K562 (cell line): ENCODE measurements around the gene GMEB2. TPM values are rescaled to one million over a fixed set of nuclear protein-coding genes. Genes with fewer than 3 reads are reported as not detected.
"Not testable (repeated sequence)": the region's sequence is repeated elsewhere in the genome, so short reads cannot be mapped to it uniquely, and the experiment has no call there.

Experiments used
- ATAC-seq: fragments of 200-7000 bp; cut with Tn5 transposase; 3 replicates; pipeline ENCODE4 v1.9.1; 2020; ENCODE audit warnings: moderate library complexity
- BruUV-seq: library from RNA; stranded (reverse); fragments of 400-500 nt; replicated peaks from 2 replicates; lab custom pipeline; 2021; lab: Mats Ljungman, UMichigan
- CTCF ChIA-PET: fragments of 300-600 bp; formaldehyde crosslinking; extraction: SDS; loops from one replicate; lab custom pipeline; 2021; ENCODE audit warnings: low intra/inter-chr PET ratio; lab: Yijun Ruan, JAX
- POLR2A ChIA-PET: fragments of 300-600, 350-650 bp; sonication (Branson Sonifier 250); formaldehyde crosslinking; extraction: SDS; loops from one replicate; lab custom pipeline; 2021; ENCODE audit warnings: antibody characterized with exemption, inconsistent platforms; lab: Yijun Ruan, JAX
- DNase-seq, 4 experiments: peaks; one replicate each; pipeline versions ENCODE4 v3.0.0 to v3.0.0-alpha.2; 2011 to 2018; ENCODE audit warnings: low spot score in 3 of 4, mixed read lengths in 3 of 4; ENCODE audit errors: extremely low read depth in 1 of 4
- FAIRE-seq: peaks from 2 replicates; lab custom pipeline; 2011; peaks lifted over from hg19 to GRCh38; lab: Jason Lieb, UNC
- H2AFZ ChIP-seq: 2 replicates; pipeline ENCODE4 v1.6.0; 2011; ENCODE audit warnings: low read depth, low read length, control low read depth, inconsistent platforms
- H3K27ac ChIP-seq: fragments of 200-600 bp; 3 replicates; pipeline ENCODE4 v1.8.0; 2011; ENCODE audit warnings: low read depth, mild to moderate bottlenecking, control low read depth, inconsistent platforms, low read length, moderate library complexity, mixed read lengths; ENCODE audit errors: extremely low read depth
- H3K27me3 ChIP-seq, 2 experiments: fragments of 300-600 bp in 1 of 2; 2 replicates in 1 of 2; 3 replicates in 1 of 2; pipeline versions ENCODE4 v1.6.0 to v1.8.0; 2011; ENCODE audit warnings: inconsistent platforms in 2 of 2, low read length in 2 of 2, mild to moderate bottlenecking in 1 of 2, mixed read lengths in 1 of 2, moderate library complexity in 1 of 2; ENCODE audit not compliant: control insufficient read depth in 2 of 2, insufficient read depth in 2 of 2
- H3K36me3 ChIP-seq: fragments of 300-600 bp; 3 replicates; pipeline ENCODE4 v1.8.0; 2011; ENCODE audit warnings: mild to moderate bottlenecking, low read length, inconsistent platforms; ENCODE audit not compliant: control insufficient read depth, insufficient read depth
- H3K4me1 ChIP-seq, 2 experiments: fragments of 200-600 bp in 1 of 2; replicated peaks in 1 of 2; 2 replicates in 1 of 2; 3 replicates in 1 of 2; pipeline versions ENCODE4 v1.5.1 to v1.8.0; 2011; ENCODE audit warnings: inconsistent platforms in 2 of 2, low read length in 2 of 2, mild to moderate bottlenecking in 1 of 2, mixed read lengths in 1 of 2, moderate library complexity in 1 of 2; ENCODE audit not compliant: control insufficient read depth in 2 of 2, insufficient read depth in 2 of 2
- H3K4me2 ChIP-seq: 2 replicates; pipeline ENCODE4 v1.6.1; 2011; ENCODE audit warnings: low read length, control low read depth, inconsistent platforms, mixed read lengths; ENCODE audit not compliant: insufficient read depth
- H3K4me3 ChIP-seq: fragments of 200-600 bp; sonication (generic), shearing (Covaris generic); 2 replicates; pipeline ENCODE4 v1.5.1; 2016; ENCODE audit warnings: control low read depth, inconsistent platforms
- H3K79me2 ChIP-seq: fragments of 200-600 bp; 3 replicates; pipeline ENCODE4 v1.8.0; 2011; ENCODE audit warnings: low read length, inconsistent platforms; ENCODE audit not compliant: control insufficient read depth, insufficient read depth
- H3K9ac ChIP-seq, 2 experiments: 2 replicates each; pipeline versions ENCODE4 v1.6.0 to v1.6.1; 2011; ENCODE audit warnings: low read depth in 2 of 2, low read length in 2 of 2, control low read depth in 1 of 2, inconsistent platforms in 1 of 2, mild to moderate bottlenecking in 1 of 2, mixed read lengths in 1 of 2; ENCODE audit not compliant: insufficient read depth in 1 of 2
- H3K9me1 ChIP-seq: one replicate; pipeline ENCODE4 v1.6.0; 2011; ENCODE audit warnings: inconsistent platforms, mild to moderate bottlenecking, low read length, moderate library complexity; ENCODE audit not compliant: control insufficient read depth, insufficient read depth
- H3K9me3 ChIP-seq: replicated peaks from 2 replicates; pipeline ENCODE4 v1.5.1; 2011; ENCODE audit warnings: low read depth, low read length, inconsistent platforms; ENCODE audit not compliant: control insufficient read depth, insufficient read depth
- H4K20me1 ChIP-seq: replicated peaks from 2 replicates; pipeline ENCODE4 v1.6.1; 2011; ENCODE audit warnings: low read length, inconsistent platforms, mixed read lengths; ENCODE audit not compliant: control insufficient read depth, insufficient read depth
- OTX1 ChIP-seq: fragments of 450-650 bp; formaldehyde crosslinking; IDR thresholded peaks from 2 replicates; pipeline ENCODE4 v1.4.0; 2022; ENCODE audit warnings: mild to moderate bottlenecking
- POLR2G ChIP-seq: fragments of 200-400 bp; formaldehyde crosslinking; IDR thresholded peaks from 2 replicates; pipeline ENCODE4 v1.6.1; 2017; ENCODE audit warnings: low read depth, mild to moderate bottlenecking, antibody characterized with exemption, low read length, moderate library complexity
- RBFOX2 ChIP-seq: fragments of 200-400 bp; formaldehyde crosslinking; IDR thresholded peaks from 2 replicates; pipeline ENCODE4 v1.6.1; 2017; ENCODE audit warnings: low read depth, mild to moderate bottlenecking, low read length, moderate library complexity
- WGBS: fragments of 100-300 bp; shearing (Covaris generic); methylation state at CpG from one replicate; pipeline ENCODE4 v1.1.6; 2016; ENCODE audit warnings: low coverage, mixed read lengths; ENCODE audit not compliant: insufficient coverage; ENCODE audit errors: missing lambda C conversion rate; 5-methylcytosine and 5-hydroxymethylcytosine counted together
- in situ Hi-C: fragments of 300-500 bp; cut with MboI; formaldehyde crosslinking; loops from 4 replicates; pipeline ENCODE4 v1.15.0; 2018; ENCODE audit warnings: inconsistent platforms, mixed read lengths
- intact Hi-C: fragments of 100-400 bp; cut with micrococcal nuclease; formaldehyde crosslinking; loops from 2 replicates; pipeline ENCODE4 v1.14.2; 2022
- polyA plus RNA-seq, 8 experiments: library from polyadenylated mRNA; depleted of rRNA in 4 of 8; stranded (reverse) in 5 of 8; unstranded in 3 of 8; fragments of >200 nt; fragmentation: Nextera tagmentation in 2 of 8; fragmentation: Illumina TruSeq in 1 of 8; extraction: Ambion mirVana in 2 of 8; extraction: Trizol in 1 of 8; gene quantifications; 2 replicates each; pipeline versions ENCODE4 v1.2.1 to v1.2.3, GENCODE V29; 2011 to 2014; ENCODE audit warnings: inconsistent platforms in 1 of 8, missing spikeins in 1 of 8
- total RNA-seq, 7 experiments: library from RNA; depleted of rRNA in 6 of 7; stranded (reverse); fragments of >200 nt in 6 of 7; fragmentation: Illumina TruSeq in 2 of 7; extraction: Trizol in 2 of 7; gene quantifications; 2 replicates each; pipeline versions ENCODE4 v1.2.1 to v1.2.3, GENCODE V29; 2011 to 2021; ENCODE audit warnings: low replicate concordance in 1 of 7

GMEB2 gene
- total and polyA plus RNA-seq, 9 of the 15 experiments (the other 6 are each of a cell fraction or from before 2014, with no cell fraction given): 0.03 to 13.9 (median 6.3) TPM

- H3K79me2 ChIP-seq, CTCF ChIA-PET, H3K9me3 ChIP-seq, H3K27me3 ChIP-seq, H3K4me3 ChIP-seq, H3K9me1 ChIP-seq, ATAC-seq, BruUV-seq, DNase-seq, H3K27ac ChIP-seq, intact Hi-C loops, in situ Hi-C loops, H3K4me2 ChIP-seq, H4K20me1 ChIP-seq, H2AFZ ChIP-seq, FAIRE-seq, H3K36me3 ChIP-seq: not testable (repeated sequence)
- peak; percentile 44 for TF ChIP-seq RBFOX2
- peak; percentile 39 for TF ChIP-seq POLR2G
- H3K9ac ChIP-seq: peak overlapping the region in 1 of 2 experiments; percentile 58; a peak in 2 of 4 replicates
- 43% methylated on average over 4 of the region's 11 CpGs for WGBS
- peaks cover 4 to 83% of the 10 kb centered on the region in 2 experiments; a peak in 4 of 5 replicates for H3K4me1 ChIP-seq
- POLR2A ChIA-PET: interaction anchor here (0.9 to 1.7 kb wide), 3 partner anchors 9 to 18 kb away, joined by 3 read pairs; no protein-coding TSS in a partner anchor
These were observed 55.8 kb downstream of the GMEB2 start for GRCh38 chr20:63571087-63571478.

GRCh38 chr20:63570281-63571086, 56.4 kb downstream of the GMEB2 start:
- no peak overlapping the region for H3K27ac ChIP-seq
- H2AFZ ChIP-seq: no peak overlapping the region
- no TSS peak for BruUV-seq
- peaks cover 3% of the 10 kb centered on the region for H3K9me1 ChIP-seq
- WGBS: 43% methylated on average over 22 of the region's 28 CpGs
- H3K36me3 ChIP-seq: no peaks in the 10 kb centered on the region
- peaks cover 3% of the 10 kb centered on the region; the same call in 1 of the 2 replicates for H4K20me1 ChIP-seq
- TF ChIP-seq POLR2G: peak; percentile 64
- no peak for TF ChIP-seq OTX1
- H3K79me2 ChIP-seq: no peaks in the 10 kb centered on the region
- DNase-seq: no peak
- in situ Hi-C loops (no loop called here), intact Hi-C loops (no loop called here)
- peak; percentile 2 for ATAC-seq
- H3K9ac ChIP-seq: peak overlapping the region in 1 of 2 experiments; percentile 58; a peak in 2 of 4 replicates
- peaks cover 0 to 6% of the 10 kb centered on the region in 2 experiments; a peak in 1 of 5 replicates for H3K27me3 ChIP-seq
- peaks cover 4 to 89% of the 10 kb centered on the region in 2 experiments; a peak in 4 of 5 replicates for H3K4me1 ChIP-seq
- CTCF ChIA-PET: no interaction called here
- no peak for FAIRE-seq
- H3K9me3 ChIP-seq: no peaks in the 10 kb centered on the region
- H3K4me3 ChIP-seq: no peak overlapping the region
- POLR2A ChIA-PET: interaction anchor here (0.6 to 2.3 kb wide), 7 partner anchors 9 to 18 kb away, joined by 3 to 7 read pairs (median 4); partner anchors contain the start of gene FNDC11
- no peak overlapping the region for H3K4me2 ChIP-seq
